HT-29 (cell line): ENCODE measurements around the gene ZBTB7C. TPM values are rescaled to one million over a fixed set of nuclear protein-coding genes. Genes with fewer than 3 reads are reported as not detected.

ENCODE experiments used
- DNase-seq: peaks from one replicate; pipeline ENCODE4 v3.0.0-alpha.2; 2015; ENCODE audit warnings: low spot score
- total RNA-seq: library from RNA; depleted of rRNA; stranded (reverse); fragments of >200 nt; shearing (Covaris generic); gene quantifications from 2 replicates; pipeline ENCODE4 v1.2.3, GENCODE V29; 2014

The ZBTB7C gene
- total RNA-seq, 1 experiment from 2014 or later = 15.1 TPM

GRCh38 chr18:48391868-48392267 is 17.3 kb downstream of the ZBTB7C start:
- DNase-seq = no peak

DNA sequence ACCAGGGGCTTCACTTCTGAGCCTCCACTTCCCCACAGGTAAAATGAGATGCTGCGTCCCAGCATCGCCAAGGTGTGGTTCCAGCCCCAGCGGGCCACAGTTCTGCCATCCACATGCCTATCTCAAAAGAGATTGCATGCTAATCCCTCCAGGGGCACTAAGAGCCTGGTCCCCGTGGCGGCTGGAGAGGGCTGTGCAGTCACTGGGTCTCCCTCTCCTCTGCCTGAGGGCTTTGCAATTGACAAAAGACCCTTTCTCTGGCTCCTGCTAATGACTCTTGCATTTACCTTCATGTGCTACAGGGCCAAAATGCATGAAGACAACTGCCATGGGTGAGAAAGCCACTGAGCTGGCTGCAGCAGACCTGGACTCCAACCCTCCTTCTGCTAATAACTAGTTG is 18.5 kb downstream of the ZBTB7C start:
- no peak for DNase-seq

GRCh38 chr18:48388478-48388877 is 20.7 kb downstream of the ZBTB7C start:
- DNase-seq = no peak

DNA sequence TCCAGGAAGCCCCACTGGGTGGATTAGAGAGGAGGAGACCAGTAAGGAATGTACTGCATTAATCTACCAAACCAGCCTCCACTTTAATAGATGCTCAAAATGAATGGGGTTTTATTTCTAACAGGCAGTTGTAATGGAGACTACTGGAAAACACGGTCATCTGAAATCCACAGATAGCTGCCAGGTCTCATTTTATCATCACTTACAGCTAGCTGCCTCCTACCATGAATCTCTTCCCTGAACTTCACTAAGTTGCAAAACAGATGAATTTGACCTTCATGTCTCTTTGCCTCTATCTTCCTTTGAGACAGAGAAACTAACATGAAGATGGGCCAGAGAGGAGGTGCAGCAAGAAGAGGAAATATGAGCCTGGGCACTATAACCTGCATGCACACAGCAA is 21.9 kb downstream of the ZBTB7C start:
- no peak for DNase-seq

DNA sequence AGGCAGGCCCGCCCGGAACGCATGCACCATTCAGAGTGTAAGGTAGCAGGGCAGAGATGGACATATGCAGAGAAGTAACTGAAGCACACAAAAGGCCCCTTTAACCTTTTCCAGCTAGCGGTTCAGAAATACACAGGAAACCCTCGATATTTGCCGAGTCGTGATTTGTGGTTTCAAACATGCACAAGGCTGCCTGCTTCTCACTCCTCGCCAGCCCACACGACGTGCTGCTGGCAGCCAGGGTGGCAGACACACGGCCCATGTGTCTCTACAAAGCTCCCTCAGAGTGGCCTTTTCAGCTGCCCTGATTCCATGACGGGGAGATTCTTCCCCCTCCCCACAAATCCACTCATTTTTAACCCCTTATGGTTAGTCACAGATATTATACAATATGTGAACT is 23.6 kb downstream of the ZBTB7C start:
- no peak for DNase-seq

DNA sequence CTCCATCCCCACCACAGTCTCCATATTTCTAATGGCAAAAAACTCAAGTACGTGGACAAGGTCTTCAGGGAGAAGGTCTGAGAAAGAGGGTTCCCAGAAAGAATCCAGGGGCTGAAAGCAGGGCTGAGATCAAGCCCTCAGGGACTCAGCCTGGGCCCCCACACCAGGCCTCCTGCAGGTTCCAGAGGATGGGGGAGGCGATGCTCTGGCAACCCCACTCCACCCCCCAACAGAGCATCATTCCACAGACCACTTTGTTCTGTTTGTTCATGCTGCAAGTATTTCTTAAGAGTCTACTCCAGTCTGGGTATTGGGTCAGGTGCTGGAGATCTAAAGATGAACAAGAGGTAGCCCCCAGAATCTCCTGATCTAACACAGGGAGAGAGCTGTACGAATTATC is 32.2 kb downstream of the ZBTB7C start:
- DNase-seq = no peak

DNA sequence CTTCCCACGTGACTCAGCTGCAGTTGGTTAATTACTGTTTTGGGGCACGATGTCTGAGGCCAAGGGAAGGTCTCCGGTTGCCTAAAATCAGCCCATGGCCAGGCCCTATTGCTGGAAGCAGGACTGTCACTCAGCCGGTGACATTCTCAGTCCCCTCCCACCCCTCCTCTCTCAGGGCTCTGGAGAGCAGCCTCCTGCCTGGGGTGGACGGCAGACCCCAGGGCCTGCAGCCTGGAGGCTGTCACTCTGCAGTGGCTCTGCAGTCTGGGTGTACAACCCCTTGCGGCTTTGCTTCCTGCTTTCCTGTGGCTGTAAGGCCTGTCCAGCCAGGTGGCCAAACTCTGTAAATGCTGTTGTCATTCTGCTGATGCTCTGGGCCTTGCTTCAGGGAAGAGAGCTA is 32.8 kb downstream of the ZBTB7C start:
- DNase-seq = no peak

DNA sequence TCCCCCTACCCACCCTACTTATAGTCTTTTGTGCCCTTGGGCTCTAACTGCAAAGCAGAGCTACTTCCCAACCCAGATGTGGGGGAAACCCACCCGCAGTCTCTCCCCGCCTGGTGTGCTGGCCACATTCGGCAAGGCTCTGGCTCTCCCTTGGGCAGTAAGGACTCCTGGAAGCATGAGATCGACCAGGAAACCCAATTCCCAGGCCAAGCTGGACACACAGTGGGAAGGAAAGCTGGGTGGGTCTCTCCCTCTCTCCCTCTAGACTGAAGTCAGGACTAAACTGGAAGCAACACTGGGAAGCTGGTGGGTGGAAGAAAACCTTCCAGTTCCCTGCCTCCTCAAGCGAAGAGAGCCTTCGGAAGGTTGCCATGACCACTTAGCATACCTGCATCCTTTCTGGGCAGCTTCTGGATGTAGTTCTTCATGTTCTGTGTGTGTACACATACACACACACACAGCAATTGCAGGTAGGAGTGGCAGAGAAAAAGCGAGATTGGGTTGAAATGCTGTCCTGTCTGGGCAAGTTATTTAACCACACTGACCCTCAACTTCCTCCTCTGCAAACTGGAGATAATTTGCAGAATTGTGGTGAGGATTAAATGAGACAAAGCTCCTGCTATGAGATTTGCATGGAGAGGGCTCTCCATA is 33.9 kb downstream of the ZBTB7C start:
- no peak for DNase-seq

DNA sequence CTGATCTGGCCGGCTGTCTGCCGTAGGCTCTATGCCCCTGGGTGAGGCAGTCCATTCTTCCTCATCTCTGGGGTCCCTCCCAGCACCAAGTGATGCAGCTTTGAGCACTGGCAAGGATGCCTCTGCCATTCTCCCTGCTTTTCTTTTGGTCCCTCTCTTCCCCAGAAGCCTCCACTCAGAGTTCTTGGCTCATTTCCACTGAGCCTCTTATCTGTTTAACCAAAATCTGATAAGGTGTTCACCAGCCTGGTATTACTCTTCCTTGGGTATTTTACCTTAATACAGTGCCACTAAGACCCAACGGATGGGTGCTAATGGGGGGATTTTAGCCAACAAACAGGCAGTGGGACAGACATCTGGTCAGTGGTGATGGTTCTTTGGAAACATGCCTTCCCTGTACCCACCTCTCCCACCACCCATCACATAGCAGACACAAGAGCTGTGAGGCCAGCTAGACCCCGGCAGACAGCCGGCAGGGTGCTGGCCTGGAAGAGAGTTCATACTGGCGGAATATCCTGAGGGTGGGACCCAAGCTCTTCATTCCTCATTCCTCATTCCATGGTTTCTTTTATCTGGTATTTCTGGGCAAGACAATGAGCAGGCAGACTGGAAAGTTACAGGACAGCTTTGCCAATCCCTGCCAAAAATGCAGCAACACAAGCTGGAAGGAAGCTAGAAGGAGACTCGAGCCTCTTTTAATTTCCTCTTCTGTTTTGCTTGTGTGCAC is 34.6 kb downstream of the ZBTB7C start:
- no peak for DNase-seq

GRCh38 chr18:48371854-48372602 is 37.2 kb downstream of the ZBTB7C start:
- no peak for DNase-seq

- no peak for DNase-seq
Observed at GRCh38 chr18:48367557-48367956, 41.6 kb downstream of the ZBTB7C start.

GRCh38 chr18:48365965-48366364 is 43.2 kb downstream of the ZBTB7C start:
- no peak for DNase-seq

- DNase-seq = no peak
Observed at GRCh38 chr18:48364146-48364545, 45.0 kb downstream of the ZBTB7C start.

- DNase-seq = no peak
Observed at GRCh38 chr18:48363175-48363574, 46.0 kb downstream of the ZBTB7C start.

- DNase-seq = no peak
Observed at GRCh38 chr18:48361801-48362200, 47.4 kb downstream of the ZBTB7C start.

GRCh38 chr18:48360376-48361021 is 48.7 kb downstream of the ZBTB7C start:
- no peak for DNase-seq

GRCh38 chr18:48359626-48360025 is 49.6 kb downstream of the ZBTB7C start:
- no peak for DNase-seq

GRCh38 chr18:48358868-48359267 is 50.3 kb downstream of the ZBTB7C start:
- no peak for DNase-seq

GRCh38 chr18:48356909-48357631 is 52.1 kb downstream of the ZBTB7C start:
- no peak for DNase-seq

DNA sequence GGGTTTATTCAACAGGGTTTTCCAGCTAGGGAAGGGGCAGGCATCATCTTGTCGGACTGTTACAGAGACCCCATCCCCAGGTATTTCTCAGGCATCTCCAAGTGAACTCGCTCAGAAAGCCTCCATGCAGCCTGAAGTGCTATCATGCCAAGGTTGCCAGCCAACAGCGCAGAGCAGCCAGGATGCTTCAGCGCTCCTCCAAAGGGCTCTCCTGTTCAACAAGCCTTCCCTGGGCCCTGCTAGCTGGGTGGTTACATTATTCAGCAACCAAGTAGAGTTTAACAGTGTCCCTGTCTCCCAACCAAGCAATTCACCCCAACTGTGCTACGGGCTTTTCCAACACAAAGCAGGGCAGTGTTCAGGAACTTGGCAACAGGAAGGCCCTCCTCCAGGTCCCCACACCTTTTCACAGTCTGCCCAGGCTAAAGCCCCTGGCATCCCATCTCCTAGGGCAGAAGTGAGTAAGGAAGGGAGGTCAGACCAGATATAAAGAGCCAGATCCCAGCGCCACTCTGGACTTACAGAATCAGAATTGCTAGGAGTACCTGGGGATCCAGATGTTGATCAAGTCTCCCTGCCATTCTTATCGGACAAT is 52.9 kb downstream of the ZBTB7C start:
- DNase-seq = no peak
